Lower lobe of right lung (tissue), 2 donors: ENCODE results near the gene LHB. TPM values are rescaled to one million over a fixed set of nuclear protein-coding genes. Genes with fewer than 3 reads are reported as not detected.

ENCODE experiments used
- ATAC-seq, 2 donors: fragments of 200-7000 bp; cut with Tn5 transposase; one replicate each; pipeline ENCODE4 v1.9.1; 2020 to 2022; ENCODE audit warnings: mild to moderate bottlenecking in 2 of 2, moderate library complexity in 2 of 2
- DNase-seq: peaks from one replicate; pipeline ENCODE4 v3.0.0-alpha.2; 2020
- H3K27ac ChIP-seq: fragments of 200-600 bp; one replicate; pipeline ENCODE4 v1.8.0; 2022
- H3K27me3 ChIP-seq: fragments of 200-600 bp; one replicate; pipeline ENCODE4 v1.8.0; 2022; ENCODE audit warnings: low read depth
- H3K36me3 ChIP-seq: fragments of 200-600 bp; one replicate; pipeline ENCODE4 v1.8.0; 2022; ENCODE audit warnings: mild to moderate bottlenecking
- H3K4me1 ChIP-seq: fragments of 200-600 bp; one replicate; pipeline ENCODE4 v1.8.0; 2022
- H3K4me3 ChIP-seq: fragments of 200-600 bp; one replicate; pipeline ENCODE4 v1.8.0; 2022; ENCODE audit warnings: mild to moderate bottlenecking
- H3K9me3 ChIP-seq: fragments of 200-600 bp; one replicate; pipeline ENCODE4 v1.8.0; 2022
- CTCF ChIP-seq: fragments of 200-600 bp; IDR thresholded peaks from one replicate; pipeline ENCODE4 v1.8.0; 2022; ENCODE audit warnings: antibody characterized with exemption, mild to moderate bottlenecking
- intact Hi-C: fragments of 100-400 bp; cut with DNase I; formaldehyde crosslinking; loops from one replicate; pipeline ENCODE4 v1.11.0; 2022
- total RNA-seq: library from RNA; stranded (reverse); fragmentation: NEBNext Ultra II Directional; extraction: Animal tissue kit (Norgen Biotek cat#: 25700); gene quantifications from one replicate; pipeline ENCODE4 v1.2.1, GENCODE V29; 2021
- donor health status: DM: no; HTN: yes; CAD: no; lungs with severe emphysema.

The LHB gene
- total RNA-seq, 1 donor from 2014 or later = not detected

GRCh38 chr19:48975947-48976847 is 40.7 kb downstream of the LHB start:
- Histone ChIP-seq H3K27ac (no peak overlapping the region), H3K27me3 (no peaks in the 10 kb centered on the region), H3K9me3 (no peaks in the 10 kb centered on the region), H3K36me3 (peaks cover 63% of the 10 kb centered on the region), H3K4me3 (no peak overlapping the region), H3K4me1 (peaks cover 6% of the 10 kb centered on the region)
- DNase-seq (no peak), ATAC-seq (no peak)
- intact Hi-C loops = no loop called here
- no peak for TF ChIP-seq CTCF

DNA sequence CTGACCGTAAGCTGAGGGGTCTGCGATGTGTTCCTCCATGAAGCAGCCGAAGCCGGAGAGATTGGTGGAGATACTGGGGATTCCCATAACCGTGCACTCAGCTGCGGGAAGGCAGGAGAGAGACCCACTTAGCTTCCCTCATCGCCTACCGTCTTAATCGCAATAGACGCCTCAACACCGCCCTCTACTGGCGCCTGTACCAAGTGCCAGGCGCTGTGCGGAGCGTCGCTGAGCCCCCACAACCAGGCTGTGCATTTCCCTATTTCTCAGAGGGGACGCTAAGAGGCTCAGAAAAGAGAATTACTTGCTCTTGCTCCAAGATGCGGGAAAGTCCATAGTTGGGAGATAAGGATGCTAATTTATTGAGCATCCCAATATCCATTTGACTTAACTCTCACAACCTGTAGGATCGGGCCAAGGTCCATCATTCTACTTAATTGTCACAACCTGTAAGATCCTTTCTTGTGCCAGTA is 45.9 kb downstream of the LHB start:
- intact Hi-C loops = no loop called here
- TF ChIP-seq CTCF = peak; percentile 97
- Histone ChIP-seq H3K36me3 (peaks cover 83% of the 10 kb centered on the region), H3K4me1 (peaks cover 32% of the 10 kb centered on the region), H3K4me3 (no peak overlapping the region), H3K27ac (no peak overlapping the region), H3K9me3 (no peaks in the 10 kb centered on the region), H3K27me3 (no peaks in the 10 kb centered on the region)
- peak; percentile 81 for ATAC-seq
- peak; percentile 90 for DNase-seq

DNA sequence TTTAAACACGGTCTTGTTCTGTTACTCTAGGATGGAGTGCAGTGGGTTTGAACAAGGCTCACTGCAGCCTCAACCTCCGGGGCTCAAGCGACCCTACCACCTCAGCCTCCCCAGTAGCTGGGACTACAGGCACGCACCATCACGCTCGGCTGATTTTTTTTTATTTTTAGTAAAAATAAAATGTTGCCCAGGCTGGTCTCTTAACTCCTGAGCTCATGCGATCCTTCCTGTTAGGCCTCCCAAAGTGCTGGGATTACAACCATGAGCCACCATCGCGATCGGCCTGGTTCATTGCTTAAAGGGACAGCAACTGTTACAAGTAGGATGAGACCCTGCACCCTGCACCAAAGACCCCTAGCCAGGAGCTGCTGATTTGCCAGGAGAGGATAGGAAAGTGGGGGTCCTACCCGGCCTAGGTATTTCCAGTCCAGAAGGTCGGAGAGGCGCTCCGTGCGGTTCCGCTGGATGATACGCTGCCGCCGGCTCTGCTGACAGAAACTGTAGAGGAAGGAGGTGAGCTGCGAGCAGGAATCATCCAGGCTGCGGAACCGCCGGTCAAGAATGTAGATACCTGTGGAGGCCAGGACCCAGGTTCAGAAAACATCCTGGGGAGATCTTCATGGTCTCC is 46.6 kb downstream of the LHB start:
- ATAC-seq (no peak), DNase-seq (no peak)
- H3K27me3 ChIP-seq = no peaks in the 10 kb centered on the region
- H3K27ac ChIP-seq = no peak overlapping the region
- H3K4me3 ChIP-seq = no peak overlapping the region
- TF ChIP-seq CTCF = no peak
- peaks cover 84% of the 10 kb centered on the region for H3K36me3 ChIP-seq
- H3K4me1 ChIP-seq = peaks cover 32% of the 10 kb centered on the region
- intact Hi-C loops = no loop called here
- no peaks in the 10 kb centered on the region for H3K9me3 ChIP-seq

GRCh38 chr19:48969276-48970138 is 47.4 kb downstream of the LHB start:
- H3K27me3 ChIP-seq = no peaks in the 10 kb centered on the region
- no peak for ATAC-seq
- no peak overlapping the region for H3K27ac ChIP-seq
- peaks cover 82% of the 10 kb centered on the region for H3K36me3 ChIP-seq
- H3K4me1 ChIP-seq = peaks cover 34% of the 10 kb centered on the region
- H3K4me3 ChIP-seq = no peak overlapping the region
- TF ChIP-seq CTCF = no peak
- no peak for DNase-seq
- no peaks in the 10 kb centered on the region for H3K9me3 ChIP-seq
- intact Hi-C loops = no loop called here

DNA sequence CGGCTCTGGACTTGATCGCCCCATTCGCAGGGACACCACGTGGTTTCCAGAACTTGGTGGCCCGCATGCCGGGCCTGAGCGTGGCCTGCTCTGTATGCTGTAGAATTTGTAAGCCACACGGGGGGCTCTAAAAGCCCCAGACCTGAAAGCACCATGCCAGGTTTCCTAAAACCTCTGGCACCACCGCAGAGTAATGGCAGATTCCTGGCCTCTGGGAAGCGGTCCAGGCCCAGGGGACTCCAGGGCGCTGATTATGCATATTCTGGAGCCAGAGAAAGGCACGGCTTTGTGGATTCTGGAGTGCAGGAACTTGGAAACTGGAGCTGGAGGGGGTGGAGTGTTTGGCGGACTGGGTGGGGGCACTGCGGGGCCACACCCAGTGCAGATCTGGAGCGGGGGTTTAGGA is 48.1 kb downstream of the LHB start:
- ATAC-seq = no peak
- H3K4me1 ChIP-seq = peaks cover 41% of the 10 kb centered on the region
- intact Hi-C loops = no loop called here
- no peak overlapping the region for H3K4me3 ChIP-seq
- DNase-seq = no peak
- no peaks in the 10 kb centered on the region for H3K27me3 ChIP-seq
- H3K36me3 ChIP-seq = peaks cover 76% of the 10 kb centered on the region
- peak overlapping the region; percentile 25 for H3K27ac ChIP-seq
- no peaks in the 10 kb centered on the region for H3K9me3 ChIP-seq
- no peak for TF ChIP-seq CTCF
